ENCODE measurements around the gene CATSPER3.
"Not testable (repeated sequence)": the region's sequence is repeated elsewhere in the genome, so short reads cannot be mapped to it uniquely, and the experiment has no call there.

CATSPER3 gene

GRCh38 chr5:134957920-134958608, 9.6 kb upstream of the CATSPER3 start:
- Histone ChIP-seq H3K36me3 (ENCODE audit: insufficient read depth, low read length) (no peaks in the 10 kb centered on the region), H3K9ac (ENCODE audit: low read depth, low read length) (no peak overlapping the region), H3K9me3 (ENCODE audit: control insufficient read depth, insufficient read depth, low read length) (peaks cover 5% of the 10 kb centered on the region; the same call in 1 of the 2 replicates), H3K4me1 (ENCODE audit: insufficient read depth, low read length) (peaks cover 9% of the 10 kb centered on the region)

GRCh38 chr5:134958755-134959154, 9.0 kb upstream of the CATSPER3 start:
- H3K9me3 ChIP-seq (ENCODE audit: control insufficient read depth, insufficient read depth, low read length) = peaks cover 5% of the 10 kb centered on the region; the same call in 1 of the 2 replicates
- H3K4me1 ChIP-seq (ENCODE audit: insufficient read depth, low read length) = peaks cover 9% of the 10 kb centered on the region
- H3K36me3 ChIP-seq (ENCODE audit: insufficient read depth, low read length) = no peaks in the 10 kb centered on the region
- no peak overlapping the region for H3K9ac ChIP-seq (ENCODE audit: low read depth, low read length)

DNA sequence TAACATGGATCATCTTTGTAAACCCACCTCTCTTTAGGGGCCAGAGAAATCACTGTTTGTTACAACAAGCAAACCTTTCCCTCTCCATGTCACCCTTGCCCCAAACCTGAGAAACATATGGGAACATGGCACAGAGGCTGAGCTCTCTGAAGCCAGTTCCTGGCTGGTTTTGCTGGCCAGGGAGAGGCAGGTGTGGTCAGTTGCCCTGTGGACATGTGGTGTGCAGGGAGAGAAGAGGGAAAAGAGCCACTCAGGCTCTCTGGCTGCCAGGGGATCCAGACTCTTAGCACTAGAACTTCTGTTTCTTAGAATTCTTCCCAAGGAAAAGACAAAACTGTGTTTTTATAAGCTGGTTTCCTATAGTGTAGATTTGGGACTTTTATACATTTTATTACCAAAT, 4.6 kb upstream of the CATSPER3 start:
- Histone ChIP-seq H3K9ac (ENCODE audit: low read depth, low read length) (no peak overlapping the region), H3K36me3 (ENCODE audit: insufficient read depth, low read length) (no peaks in the 10 kb centered on the region; the same call in 1 of the 2 replicates), H3K9me3 (ENCODE audit: control insufficient read depth, insufficient read depth, low read length) (no peaks in the 10 kb centered on the region), H3K4me1 (ENCODE audit: insufficient read depth, low read length) (peaks cover 5% of the 10 kb centered on the region)

DNA sequence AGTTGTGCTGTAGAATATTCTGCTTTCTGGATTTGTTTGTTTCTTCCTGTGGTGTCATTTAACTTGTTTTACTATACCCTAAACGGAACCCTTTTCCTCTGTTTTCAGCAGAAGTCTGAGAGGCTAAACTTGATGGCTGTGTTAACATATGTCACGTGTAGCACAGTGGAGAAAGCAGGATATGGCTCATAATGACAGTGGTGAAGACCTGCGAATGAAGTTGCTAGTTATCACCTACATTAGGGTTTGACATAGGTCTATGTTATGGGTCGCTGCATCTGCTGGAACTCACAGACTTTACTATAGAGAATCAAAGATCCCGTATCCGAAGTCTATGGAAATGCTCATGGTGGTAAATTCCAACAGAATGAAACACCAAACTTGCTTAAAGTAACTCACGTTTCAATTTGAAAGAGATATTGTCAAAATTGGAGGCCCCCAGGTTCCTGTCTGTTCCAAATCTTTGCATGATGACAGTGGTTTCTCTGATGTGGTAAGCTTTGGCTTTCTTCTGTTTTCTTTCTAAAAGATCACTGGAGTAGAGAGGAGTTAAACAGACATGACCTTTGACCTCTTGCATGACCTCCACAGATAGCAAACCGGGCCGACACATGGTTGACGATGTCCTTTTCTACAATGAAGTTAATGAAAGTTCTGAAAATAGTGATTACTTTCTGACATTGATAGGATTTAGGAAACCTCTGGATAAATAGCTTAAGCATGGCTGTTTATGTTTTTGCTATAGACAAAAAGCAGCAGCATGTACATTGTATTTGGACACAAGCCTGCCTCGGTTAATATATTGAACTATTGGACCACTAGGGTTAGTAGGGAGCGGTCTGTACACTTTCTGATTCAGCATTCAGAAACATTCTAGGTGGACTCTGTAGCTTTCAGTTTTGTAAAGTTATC, 3.1 kb upstream of the CATSPER3 start:
- H3K36me3 ChIP-seq (ENCODE audit: insufficient read depth, low read length) = no peaks in the 10 kb centered on the region; the same call in 1 of the 2 replicates
- no peaks in the 10 kb centered on the region for H3K9me3 ChIP-seq (ENCODE audit: control insufficient read depth, insufficient read depth, low read length)
- H3K9ac ChIP-seq (ENCODE audit: low read depth, low read length) = no peak overlapping the region
- H3K4me1 ChIP-seq (ENCODE audit: insufficient read depth, low read length) = no peaks in the 10 kb centered on the region

DNA sequence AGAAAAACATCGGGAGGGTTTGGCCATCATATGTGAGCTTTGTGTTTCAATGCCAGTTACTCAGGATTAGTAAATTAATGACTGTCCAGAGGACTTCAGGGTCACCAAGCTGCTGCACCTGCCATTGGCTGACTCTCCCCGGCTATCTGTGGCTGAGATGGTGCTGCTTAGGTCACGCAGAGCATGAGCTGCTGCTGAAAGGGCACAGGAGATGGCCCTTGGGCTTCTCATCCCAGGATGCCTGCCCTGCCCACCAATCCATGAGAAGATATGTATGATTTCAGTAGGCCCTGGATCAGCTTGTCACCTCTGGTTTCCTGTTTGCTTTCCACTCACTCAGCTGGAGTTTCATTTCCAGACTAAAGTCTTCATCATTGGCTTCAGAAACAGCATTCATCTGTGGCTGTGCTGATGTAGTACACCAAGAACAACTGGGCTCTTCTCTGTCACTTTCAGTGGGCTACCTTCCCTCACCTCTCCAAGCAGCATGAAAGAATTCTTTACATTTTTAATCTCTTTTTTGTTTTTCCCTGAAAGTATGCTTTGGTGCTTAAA, 2.4 kb upstream of the CATSPER3 start:
- H3K9ac ChIP-seq (ENCODE audit: low read depth, low read length) = no peak overlapping the region
- no peaks in the 10 kb centered on the region for H3K9me3 ChIP-seq (ENCODE audit: control insufficient read depth, insufficient read depth, low read length)
- H3K4me1 ChIP-seq (ENCODE audit: insufficient read depth, low read length) = no peaks in the 10 kb centered on the region
- no peaks in the 10 kb centered on the region; the same call in 1 of the 2 replicates for H3K36me3 ChIP-seq (ENCODE audit: insufficient read depth, low read length)

GRCh38 chr5:134968055-134968454, 348 bp downstream of the CATSPER3 start:
- Histone ChIP-seq H3K36me3 (ENCODE audit: insufficient read depth, low read length) (no peaks in the 10 kb centered on the region; the same call in 1 of the 2 replicates), H3K9ac (ENCODE audit: low read depth, low read length) (no peak overlapping the region), H3K4me1 (ENCODE audit: insufficient read depth, low read length) (no peaks in the 10 kb centered on the region), H3K9me3 (ENCODE audit: control insufficient read depth, insufficient read depth, low read length) (no peaks in the 10 kb centered on the region)

DNA sequence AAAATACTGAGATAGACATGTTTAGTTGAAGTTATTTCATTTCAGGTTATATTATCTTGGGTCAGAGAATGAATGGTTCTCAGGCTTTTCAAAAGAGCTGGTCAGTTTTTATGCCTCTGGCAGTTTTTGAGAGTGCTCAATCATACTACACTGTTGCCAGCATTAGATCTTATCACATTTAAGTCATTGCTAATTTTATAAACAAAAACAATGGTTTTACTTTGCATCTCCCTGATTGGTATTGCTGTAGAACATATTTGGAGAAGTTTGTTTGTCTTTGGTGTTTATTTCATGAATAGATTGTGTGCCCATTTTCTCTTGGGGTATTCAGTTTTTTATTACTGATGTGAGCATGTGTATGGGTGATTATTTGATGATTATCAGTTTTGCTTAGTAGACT, 1.5 kb downstream of the CATSPER3 start:
- Histone ChIP-seq H3K4me1 (ENCODE audit: insufficient read depth, low read length) (no peaks in the 10 kb centered on the region), H3K9ac (ENCODE audit: low read depth, low read length) (no peak overlapping the region), H3K36me3 (ENCODE audit: insufficient read depth, low read length) (no peaks in the 10 kb centered on the region; the same call in 1 of the 2 replicates), H3K9me3 (ENCODE audit: control insufficient read depth, insufficient read depth, low read length) (no peaks in the 10 kb centered on the region)

DNA sequence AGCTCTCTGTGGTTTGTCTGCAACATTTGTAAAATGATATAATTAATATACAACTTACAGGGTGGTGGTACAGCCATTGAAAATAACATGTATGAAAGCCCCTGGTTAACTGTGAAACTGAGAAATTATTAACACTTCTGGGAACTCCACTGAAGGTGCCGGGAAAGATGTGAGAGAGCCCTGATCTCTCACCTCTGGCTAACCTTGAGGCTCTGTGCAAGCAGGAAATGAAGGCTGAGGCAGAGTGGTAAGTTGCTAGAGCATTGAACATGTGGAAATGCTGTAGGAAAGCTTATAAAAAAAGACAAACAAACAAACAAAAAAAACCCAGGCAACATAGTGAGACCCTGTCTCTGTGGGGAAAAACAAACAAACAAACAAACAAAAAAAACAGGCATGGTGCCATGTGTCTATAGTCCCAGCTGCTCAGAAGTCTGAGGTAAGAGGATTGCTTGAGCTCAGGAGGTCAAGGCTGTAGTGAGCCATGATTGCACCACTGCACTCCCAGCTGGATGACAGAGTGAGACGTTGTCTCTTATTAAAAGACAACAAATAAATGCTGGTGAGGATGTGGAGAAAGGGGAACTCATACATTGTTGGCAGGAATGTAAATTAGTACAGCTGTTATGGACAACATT, 7.5 kb downstream of the CATSPER3 start:
- H3K9me3 ChIP-seq (ENCODE audit: control insufficient read depth, insufficient read depth, low read length) = peaks cover 19% of the 10 kb centered on the region

DNA sequence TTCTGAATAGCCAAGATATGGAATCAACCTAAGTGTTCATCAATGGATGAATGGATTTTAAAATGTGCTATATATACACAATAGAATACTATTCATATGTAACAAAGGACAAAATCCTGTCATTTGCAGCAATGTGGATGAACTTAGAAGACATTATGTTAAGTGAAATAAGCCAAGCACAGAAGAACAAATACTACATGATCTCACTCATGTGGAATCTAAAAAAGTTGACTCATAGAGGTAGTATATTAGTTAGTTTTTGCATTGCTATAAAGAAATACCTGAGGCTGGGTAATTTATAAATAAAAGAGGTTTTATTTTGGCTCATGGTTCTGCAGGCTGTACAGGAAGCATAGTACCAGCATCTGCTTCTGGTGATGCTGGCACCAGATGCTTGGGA, 8.1 kb downstream of the CATSPER3 start:
- no peaks in the 10 kb centered on the region; the same call in 1 of the 2 replicates for H3K36me3 ChIP-seq (ENCODE audit: insufficient read depth, low read length)
- no peak overlapping the region for H3K9ac ChIP-seq (ENCODE audit: low read depth, low read length)
- peaks cover 19% of the 10 kb centered on the region for H3K9me3 ChIP-seq (ENCODE audit: control insufficient read depth, insufficient read depth, low read length)
- H3K4me1 ChIP-seq (ENCODE audit: insufficient read depth, low read length) = no peaks in the 10 kb centered on the region

More for the DNA sequence above, 7.5 kb downstream of the CATSPER3 start:
- Histone ChIP-seq H3K36me3 (ENCODE audit: insufficient read depth, low read length) (no peaks in the 10 kb centered on the region; the same call in 1 of the 2 replicates), H3K4me1 (ENCODE audit: insufficient read depth, low read length) (no peaks in the 10 kb centered on the region), H3K9ac (ENCODE audit: low read depth, low read length) (no peak overlapping the region)

DNA sequence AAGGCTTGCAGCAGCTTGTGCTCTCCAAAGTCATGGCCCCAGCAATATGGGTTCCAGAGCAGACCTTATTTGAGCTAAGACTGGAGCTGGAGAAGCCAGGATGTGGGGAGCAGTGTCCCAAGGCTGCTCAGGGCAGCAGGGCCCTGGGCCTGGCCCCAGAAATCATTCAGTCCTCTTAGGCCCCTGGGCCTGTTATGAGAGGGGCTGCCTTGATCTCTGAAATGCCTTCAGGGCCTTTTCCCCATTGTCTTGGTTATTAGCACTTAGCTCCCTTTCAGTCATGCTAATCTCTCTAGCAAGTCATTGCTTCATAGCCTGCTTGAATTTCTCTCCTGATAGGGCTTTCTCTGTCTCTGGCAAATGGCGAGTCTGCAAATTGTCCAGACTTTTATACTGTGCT, 9.1 kb downstream of the CATSPER3 start:
- peaks cover 23% of the 10 kb centered on the region for H3K9me3 ChIP-seq (ENCODE audit: control insufficient read depth, insufficient read depth, low read length)
- no peak overlapping the region for H3K9ac ChIP-seq (ENCODE audit: low read depth, low read length)
- H3K36me3 ChIP-seq (ENCODE audit: insufficient read depth, low read length) = no peaks in the 10 kb centered on the region; the same call in 1 of the 2 replicates
- H3K4me1 ChIP-seq (ENCODE audit: insufficient read depth, low read length) = no peaks in the 10 kb centered on the region

DNA sequence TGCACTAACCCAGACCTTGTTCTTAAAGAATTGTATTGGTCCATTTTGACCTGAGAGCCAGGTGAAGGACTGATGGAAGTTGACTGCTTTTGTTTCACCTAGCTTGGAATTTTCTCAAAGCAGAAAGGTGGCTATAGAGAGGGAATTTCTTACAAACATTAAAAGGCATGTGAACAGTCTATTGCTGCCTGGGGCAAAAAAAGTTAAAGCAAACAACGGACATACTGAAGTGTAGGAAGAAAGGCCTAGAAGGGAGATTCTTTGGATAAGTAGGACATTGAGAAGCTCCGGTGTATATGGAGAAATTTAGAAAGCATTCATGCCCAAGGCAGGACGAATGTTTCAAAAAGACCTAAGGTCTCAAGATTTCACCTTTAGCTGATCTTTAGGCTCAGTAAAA, 11.7 kb downstream of the CATSPER3 start:
- peaks cover 33% of the 10 kb centered on the region for H3K9me3 ChIP-seq (ENCODE audit: control insufficient read depth, insufficient read depth, low read length)

GRCh38 chr5:134982230-134982629, 14.5 kb downstream of the CATSPER3 start:
- Histone ChIP-seq H3K9ac (ENCODE audit: low read depth, low read length) (no peak overlapping the region), H3K9me3 (ENCODE audit: control insufficient read depth, insufficient read depth, low read length) (peaks cover 26% of the 10 kb centered on the region)

More for the DNA sequence above, 11.7 kb downstream of the CATSPER3 start:
- no peaks in the 10 kb centered on the region for H3K4me1 ChIP-seq (ENCODE audit: insufficient read depth, low read length)
- H3K36me3 ChIP-seq (ENCODE audit: insufficient read depth, low read length) = no peaks in the 10 kb centered on the region; the same call in 1 of the 2 replicates
- no peak overlapping the region for H3K9ac ChIP-seq (ENCODE audit: low read depth, low read length)

GRCh38 chr5:134989266-134989830, 21.6 kb downstream of the CATSPER3 start:
- no peaks in the 10 kb centered on the region for H3K9me3 ChIP-seq (ENCODE audit: control insufficient read depth, insufficient read depth, low read length)
- H3K9ac ChIP-seq (ENCODE audit: low read depth, low read length) = no peak overlapping the region
- H3K4me1 ChIP-seq (ENCODE audit: insufficient read depth, low read length) = peaks cover 11% of the 10 kb centered on the region; the same call in 1 of the 2 replicates
- H3K36me3 ChIP-seq (ENCODE audit: insufficient read depth, low read length) = no peaks in the 10 kb centered on the region

More at GRCh38 chr5:134982230-134982629, 14.5 kb downstream of the CATSPER3 start:
- no peaks in the 10 kb centered on the region for H3K36me3 ChIP-seq (ENCODE audit: insufficient read depth, low read length)
- H3K4me1 ChIP-seq (ENCODE audit: insufficient read depth, low read length) = no peaks in the 10 kb centered on the region

- H3K9me3 ChIP-seq (ENCODE audit: control insufficient read depth, insufficient read depth, low read length); H3K9ac ChIP-seq (ENCODE audit: low read depth, low read length); H3K36me3 ChIP-seq (ENCODE audit: insufficient read depth, low read length): not testable (repeated sequence)
- peaks cover 11% of the 10 kb centered on the region; the same call in 1 of the 2 replicates for H3K4me1 ChIP-seq (ENCODE audit: insufficient read depth, low read length)
Observed at GRCh38 chr5:134990183-134990582, 22.5 kb downstream of the CATSPER3 start.
